OCI-LY1 (cell line): ENCODE results near the gene PLP1.
"Not testable (repeated sequence)": the region's sequence is repeated elsewhere in the genome, so short reads cannot be mapped to it uniquely, and the experiment has no call there.

Experiments
- H2AFZ ChIP-seq: fragments of 200-600 bp; sonication (generic), shearing (Covaris generic); 2 replicates; pipeline ENCODE4 v1.6.0; 2014; ENCODE audit warnings: antibody characterized with exemption, mild to moderate bottlenecking, low read length
- H3F3A ChIP-seq: fragments of 200-600 bp; sonication (generic), shearing (Covaris generic); 2 replicates; pipeline ENCODE4 v1.6.0; 2014; ENCODE audit warnings: mild to moderate bottlenecking, antibody characterized with exemption, low read length, moderate library complexity; ENCODE audit not compliant: insufficient read depth
- H3K27ac ChIP-seq: fragments of 200-600 bp; sonication (generic); 2 replicates; pipeline ENCODE4 v1.5.1; 2014; ENCODE audit warnings: low read length, mixed run types, mild to moderate bottlenecking, low read depth; ENCODE audit not compliant: poor library complexity, severe bottlenecking
- H3K27me3 ChIP-seq: fragments of 200-600 bp; sonication (generic); 2 replicates; pipeline ENCODE4 v1.6.0; 2014; ENCODE audit warnings: antibody characterized with exemption, mild to moderate bottlenecking, low read length, moderate library complexity; ENCODE audit not compliant: insufficient read depth
- H3K36me3 ChIP-seq: fragments of 200-600 bp; sonication (generic); 2 replicates; pipeline ENCODE4 v1.6.1; 2014; ENCODE audit warnings: mild to moderate bottlenecking, antibody characterized with exemption, low read length, moderate library complexity, mixed read lengths; ENCODE audit not compliant: insufficient read depth
- H3K4me1 ChIP-seq: fragments of 200-600 bp; sonication (generic); 2 replicates; pipeline ENCODE4 v1.5.1; 2014; ENCODE audit warnings: mild to moderate bottlenecking, low read length, moderate library complexity; ENCODE audit not compliant: insufficient read depth, severe bottlenecking
- H3K4me2 ChIP-seq: fragments of 200-600 bp; sonication (generic), shearing (Covaris generic); 2 replicates; pipeline ENCODE4 v1.6.1; 2014; ENCODE audit warnings: low read length
- H3K4me3 ChIP-seq: fragments of 200-600 bp; sonication (generic); 2 replicates; pipeline ENCODE4 v1.5.1; 2014; ENCODE audit warnings: low read length, low read depth, mild to moderate bottlenecking, mixed read lengths; ENCODE audit not compliant: poor library complexity, severe bottlenecking
- H3K79me2 ChIP-seq: fragments of 200-600 bp; shearing (Covaris generic); 2 replicates; pipeline ENCODE4 v1.6.1; 2016; ENCODE audit warnings: mixed run types, low read length, mixed read lengths; ENCODE audit not compliant: insufficient read depth
- H3K9ac ChIP-seq: fragments of 200-600 bp; sonication (generic), shearing (Covaris generic); 2 replicates; pipeline ENCODE4 v1.6.1; 2014; ENCODE audit warnings: mild to moderate bottlenecking, low read length, mixed read lengths
- H3K9me2 ChIP-seq: fragments of 200-600 bp; sonication (generic), shearing (Covaris generic); 2 replicates; pipeline ENCODE4 v1.6.1; 2014; ENCODE audit warnings: low read depth, mild to moderate bottlenecking, low read length, mixed read lengths
- H3K9me3 ChIP-seq: fragments of 200-600 bp; shearing (Covaris generic); 2 replicates; pipeline ENCODE4 v1.6.1; 2014; ENCODE audit warnings: low read length, mixed read lengths
- H4K20me1 ChIP-seq: fragments of 200-600 bp; sonication (generic), shearing (Covaris generic); 2 replicates; pipeline ENCODE4 v1.6.0; 2016; ENCODE audit warnings: mild to moderate bottlenecking, low read length; ENCODE audit not compliant: insufficient read depth
- CTCF ChIP-seq: fragments of 200-600 bp; sonication (generic), shearing (Covaris generic); IDR thresholded peaks from 2 replicates; pipeline ENCODE4 v1.5.1; 2017; ENCODE audit warnings: mild to moderate bottlenecking, antibody characterized with exemption, low read length, moderate library complexity, mixed read lengths
- EZH2 ChIP-seq: fragments of 200-600 bp; sonication (generic), shearing (Covaris generic); IDR thresholded peaks from 2 replicates; pipeline ENCODE4 v1.8.0; 2017; ENCODE audit warnings: borderline replicate concordance, mixed run types, mild to moderate bottlenecking, antibody characterized with exemption, low read length, moderate library complexity, mixed read lengths

PLP1 gene

DNA sequence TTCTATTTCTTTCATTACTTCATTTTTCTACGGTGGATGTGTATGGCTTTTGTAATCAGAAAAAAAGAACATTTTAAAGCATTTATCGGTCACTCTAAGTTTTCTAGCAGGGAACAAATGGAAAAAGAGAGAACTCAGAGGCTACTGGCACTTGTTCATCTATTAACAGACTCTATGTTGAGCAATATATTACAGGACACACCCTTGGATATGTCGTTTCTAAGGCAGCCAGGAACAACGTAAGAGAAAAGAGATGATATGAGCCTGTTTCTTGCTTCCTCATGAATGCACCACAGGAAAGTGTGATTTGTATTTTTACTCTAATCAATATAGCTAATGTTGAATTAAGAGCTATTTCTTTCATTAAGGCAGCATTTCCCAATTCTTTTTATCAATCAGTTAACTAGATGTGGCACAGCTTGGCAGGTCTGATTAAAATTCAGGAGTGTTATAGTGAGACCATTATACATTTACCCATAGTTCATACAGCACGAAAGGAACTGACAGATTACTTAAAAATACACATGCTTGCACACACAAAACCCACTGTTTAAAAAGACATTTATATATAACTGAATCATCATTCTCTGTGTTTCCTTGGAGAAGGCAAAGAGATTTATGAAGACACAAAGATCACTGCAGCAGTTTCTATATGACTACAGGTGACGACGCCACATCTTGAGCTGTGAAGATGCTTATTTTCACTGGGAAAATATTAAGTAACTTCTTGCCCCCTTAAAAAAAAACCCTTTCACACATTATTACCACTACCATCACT, 42.4 kb downstream of the PLP1 start:
- TF ChIP-seq CTCF, result no peak
- TF ChIP-seq EZH2, result no peak
- Histone ChIP-seq H3K9me2 (no peaks in the 10 kb centered on the region), H3K9ac (no peak overlapping the region), H3K27me3 (no peaks in the 10 kb centered on the region), H3K79me2 (no peaks in the 10 kb centered on the region), H2AFZ (no peak overlapping the region), H3K27ac (no peak overlapping the region), H3K36me3 (no peaks in the 10 kb centered on the region), H3F3A (no peaks in the 10 kb centered on the region), H3K4me3 (no peak overlapping the region), H3K9me3 (no peaks in the 10 kb centered on the region), H3K4me2 (no peak overlapping the region), H4K20me1 (no peaks in the 10 kb centered on the region), H3K4me1 (no peaks in the 10 kb centered on the region)

DNA sequence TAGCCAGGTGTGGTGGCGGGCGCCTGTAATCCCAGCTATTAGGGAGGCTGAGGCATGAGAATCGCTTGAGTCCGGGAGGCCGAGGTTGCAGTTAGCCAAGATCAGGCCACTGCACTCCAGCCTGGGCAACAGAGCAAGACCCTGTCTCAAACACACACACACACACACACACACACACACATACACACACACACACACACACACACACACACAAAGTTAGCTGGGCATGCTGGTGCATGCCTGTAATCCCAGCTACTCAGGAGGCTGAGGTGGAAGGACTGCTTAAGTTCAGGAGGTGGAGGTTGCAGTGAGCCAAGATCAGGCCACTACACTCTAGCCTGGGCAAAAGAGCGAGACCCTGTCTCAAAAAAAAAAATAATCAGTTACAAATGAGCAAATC, 44.2 kb downstream of the PLP1 start:
- not testable (repeated sequence) for H3K4me2 ChIP-seq, H3K27ac ChIP-seq, H4K20me1 ChIP-seq, H3K36me3 ChIP-seq, H3K27me3 ChIP-seq, H3K79me2 ChIP-seq, H2AFZ ChIP-seq, H3K4me1 ChIP-seq, H3K9me3 ChIP-seq, H3F3A ChIP-seq, H3K4me3 ChIP-seq, H3K9ac ChIP-seq, H3K9me2 ChIP-seq

GRCh38 chrX:103823591-103823990, 47.0 kb downstream of the PLP1 start:
- Histone ChIP-seq H3K9me2 (no peaks in the 10 kb centered on the region), H3K4me2 (no peak overlapping the region), H3K9me3 (no peaks in the 10 kb centered on the region), H3K9ac (no peak overlapping the region), H3K4me1 (no peaks in the 10 kb centered on the region), H3K4me3 (no peak overlapping the region), H3K79me2 (no peaks in the 10 kb centered on the region), H4K20me1 (no peaks in the 10 kb centered on the region), H3F3A (no peaks in the 10 kb centered on the region), H3K36me3 (no peaks in the 10 kb centered on the region), H3K27ac (no peak overlapping the region), H3K27me3 (no peaks in the 10 kb centered on the region), H2AFZ (no peak overlapping the region)
- TF ChIP-seq CTCF, result no peak
- no peak for TF ChIP-seq EZH2

DNA sequence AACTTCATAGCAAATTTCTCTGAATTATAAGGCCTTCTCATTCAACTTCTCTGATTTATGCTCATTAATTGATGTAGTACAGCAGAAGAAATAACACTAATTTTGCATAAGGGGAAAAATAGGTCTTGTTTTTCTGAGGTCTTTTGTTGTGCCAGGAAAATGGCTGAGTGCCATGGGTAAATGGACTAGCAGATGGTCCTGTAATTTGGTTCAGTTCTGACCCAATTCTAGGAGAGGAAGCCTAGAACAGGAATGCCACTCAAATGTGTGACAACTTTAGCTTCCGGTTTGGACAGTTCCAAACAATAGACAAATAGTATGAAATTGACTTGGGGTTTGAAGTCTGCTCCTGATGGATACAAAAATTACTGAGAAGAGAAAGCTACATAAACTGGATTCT, 49.2 kb downstream of the PLP1 start:
- Histone ChIP-seq H3F3A (no peaks in the 10 kb centered on the region), H3K79me2 (no peaks in the 10 kb centered on the region), H3K9ac (no peak overlapping the region), H3K4me3 (no peak overlapping the region), H3K27me3 (no peaks in the 10 kb centered on the region), H2AFZ (no peak overlapping the region), H3K9me3 (no peaks in the 10 kb centered on the region), H3K4me2 (no peak overlapping the region), H3K36me3 (no peaks in the 10 kb centered on the region), H4K20me1 (no peaks in the 10 kb centered on the region), H3K27ac (no peak overlapping the region), H3K9me2 (no peaks in the 10 kb centered on the region), H3K4me1 (no peaks in the 10 kb centered on the region)
- TF ChIP-seq CTCF (no peak), EZH2 (no peak)
